Transverse colon (tissue), 4 donors: ENCODE data around the gene LRFN4. TPM values are rescaled to one million over a fixed set of nuclear protein-coding genes. Genes with fewer than 3 reads are reported as not detected.

Experiments
- DNase-seq: peaks from one replicate; pipeline ENCODE4 v3.0.0-alpha.2; 2019
- H3K27ac ChIP-seq, 4 donors: fragments of 200-600 bp; sonication (generic); 2 replicates each; pipeline ENCODE4 v1.5.1; 2016 to 2018; ENCODE audit warnings: inconsistent platforms in 4 of 4
- H3K27me3 ChIP-seq: fragments of 200-600 bp; sonication (generic); 2 replicates; pipeline ENCODE4 v1.5.1; 2017; ENCODE audit warnings: inconsistent platforms
- H3K36me3 ChIP-seq, 4 donors: fragments of 200-600 bp; sonication (generic); 2 replicates each; pipeline ENCODE4 v1.5.1; 2017 to 2019; ENCODE audit warnings: inconsistent platforms in 4 of 4
- H3K4me1 ChIP-seq, 4 donors: fragments of 200-600 bp; sonication (generic); 2 replicates each; pipeline ENCODE4 v1.5.1; 2017 to 2020; ENCODE audit warnings: inconsistent platforms in 4 of 4
- H3K4me3 ChIP-seq, 4 donors: fragments of 200-600 bp; sonication (generic); 1 replicate in 1 of 4; 2 replicates in 3 of 4; pipeline versions ENCODE4 v1.5.1 to v1.6.1; 2017 to 2019; ENCODE audit warnings: inconsistent platforms in 4 of 4
- H3K9me3 ChIP-seq, 2 donors: fragments of 200-600 bp; sonication (generic); 2 replicates each; pipeline ENCODE4 v1.5.1; 2017 to 2019; ENCODE audit warnings: inconsistent platforms in 2 of 2
- EP300 ChIP-seq: sonication (generic); formaldehyde crosslinking; IDR thresholded peaks from one replicate; pipeline ENCODE4 v1.6.1; 2017; ENCODE audit warnings: antibody characterized with exemption, low read depth
- POLR2A ChIP-seq: fragments of 450-650 bp; IDR thresholded peaks from one replicate; pipeline ENCODE4 v1.6.1; 2016; ENCODE audit warnings: antibody characterized with exemption, mild to moderate bottlenecking, moderate library complexity
- POLR2AphosphoS5 ChIP-seq, 3 donors: sonication (generic); formaldehyde crosslinking; IDR thresholded peaks; one replicate each; pipeline ENCODE4 v1.6.1; 2016; ENCODE audit warnings: antibody characterized with exemption in 3 of 3
- WGBS, 2 donors: methylation state at CpG; one replicate each; pipeline ENCODE4 v1.1.5; 2018; ENCODE audit warnings: low coverage in 1 of 2; 5-methylcytosine and 5-hydroxymethylcytosine counted together
- in situ Hi-C, 4 donors: fragments of 200-750 bp; cut with MboI; loops; one replicate each; pipeline versions ENCODE4 v1.15.0 to v1.15.1; 2017; ENCODE audit warnings: low sequenced_read_pairs in 3 of 4, low pct_ligation_motif_present in 1 of 4, low pct_unique_long_range_greater_than_20kb in 1 of 4
- intact Hi-C: fragments of 100-400 bp; cut with DNase I; formaldehyde crosslinking; loops from one replicate; pipeline ENCODE4 v1.15.1; 2023; ENCODE audit warnings: low total_unique reads
- total RNA-seq, 4 donors: library from RNA; depleted of rRNA; stranded (reverse); fragments of >200 nt; gene quantifications; one replicate each; pipeline ENCODE4 v1.1.0, GENCODE V29; 2016
- TF ChIP-seq, protein P1 (sequence below), 5 experiments: fragments of 200-600 bp in 3 of 5; fragments of 450-650 bp in 2 of 5; sonication (generic) in 3 of 5; IDR thresholded peaks; 1 replicate in 2 of 5; 2 replicates in 3 of 5; pipeline ENCODE4 v1.5.1; 2016 to 2017; ENCODE audit warnings: antibody characterized with exemption in 5 of 5, inconsistent platforms in 3 of 5, mild to moderate bottlenecking in 2 of 5, moderate library complexity in 1 of 5

LRFN4 gene
- total RNA-seq, 4 donors from 2014 or later = 14.3 to 52.3 (median 22.6) TPM

DNA sequence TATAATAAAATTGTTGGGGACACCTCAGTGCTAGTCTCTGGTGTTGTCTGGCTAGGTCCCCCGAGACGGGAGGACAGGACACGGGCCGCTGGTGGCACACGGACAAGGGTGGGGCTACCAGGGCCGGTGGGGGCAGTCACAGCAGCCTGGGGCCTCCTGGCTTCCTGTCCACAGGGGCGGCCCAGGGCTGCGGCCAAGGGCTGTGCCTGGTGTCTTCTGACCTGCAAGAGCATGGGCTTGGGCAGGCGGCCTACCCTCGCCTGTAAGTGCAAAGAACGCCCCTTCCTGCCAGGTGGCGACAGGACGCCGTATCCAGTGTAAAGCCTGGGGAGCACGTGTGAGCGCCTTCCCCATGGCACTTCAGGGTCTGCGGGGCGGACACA is 3.6 kb downstream of the LRFN4 start:
- no peak overlapping the region for H3K4me3 ChIP-seq
- no peak overlapping the region for H3K27ac ChIP-seq
- intact Hi-C loops = no loop called here
- no peak for DNase-seq
- TF ChIP-seq EP300 (no peak), POLR2A (no peak), POLR2AphosphoS5 (IDR thresholded peaks at IDR 0.05) (no peak)
- TF ChIP-seq, protein P1, sequence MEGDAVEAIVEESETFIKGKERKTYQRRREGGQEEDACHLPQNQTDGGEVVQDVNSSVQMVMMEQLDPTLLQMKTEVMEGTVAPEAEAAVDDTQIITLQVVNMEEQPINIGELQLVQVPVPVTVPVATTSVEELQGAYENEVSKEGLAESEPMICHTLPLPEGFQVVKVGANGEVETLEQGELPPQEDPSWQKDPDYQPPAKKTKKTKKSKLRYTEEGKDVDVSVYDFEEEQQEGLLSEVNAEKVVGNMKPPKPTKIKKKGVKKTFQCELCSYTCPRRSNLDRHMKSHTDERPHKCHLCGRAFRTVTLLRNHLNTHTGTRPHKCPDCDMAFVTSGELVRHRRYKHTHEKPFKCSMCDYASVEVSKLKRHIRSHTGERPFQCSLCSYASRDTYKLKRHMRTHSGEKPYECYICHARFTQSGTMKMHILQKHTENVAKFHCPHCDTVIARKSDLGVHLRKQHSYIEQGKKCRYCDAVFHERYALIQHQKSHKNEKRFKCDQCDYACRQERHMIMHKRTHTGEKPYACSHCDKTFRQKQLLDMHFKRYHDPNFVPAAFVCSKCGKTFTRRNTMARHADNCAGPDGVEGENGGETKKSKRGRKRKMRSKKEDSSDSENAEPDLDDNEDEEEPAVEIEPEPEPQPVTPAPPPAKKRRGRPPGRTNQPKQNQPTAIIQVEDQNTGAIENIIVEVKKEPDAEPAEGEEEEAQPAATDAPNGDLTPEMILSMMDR (IDR thresholded peaks at IDR 0.05) = no peak
- no peaks in the 10 kb centered on the region for H3K27me3 ChIP-seq
- peaks cover 6 to 30% (median 26%) of the 10 kb centered on the region in 4 donors for H3K4me1 ChIP-seq
- H3K9me3 ChIP-seq = no peaks in the 10 kb centered on the region
- no peaks in the 10 kb centered on the region for H3K36me3 ChIP-seq
- in situ Hi-C loops = no loop called here
- 80 to 81% methylated on average over 2 to 17 of the region's 18 CpGs for WGBS, 2 donors

DNA sequence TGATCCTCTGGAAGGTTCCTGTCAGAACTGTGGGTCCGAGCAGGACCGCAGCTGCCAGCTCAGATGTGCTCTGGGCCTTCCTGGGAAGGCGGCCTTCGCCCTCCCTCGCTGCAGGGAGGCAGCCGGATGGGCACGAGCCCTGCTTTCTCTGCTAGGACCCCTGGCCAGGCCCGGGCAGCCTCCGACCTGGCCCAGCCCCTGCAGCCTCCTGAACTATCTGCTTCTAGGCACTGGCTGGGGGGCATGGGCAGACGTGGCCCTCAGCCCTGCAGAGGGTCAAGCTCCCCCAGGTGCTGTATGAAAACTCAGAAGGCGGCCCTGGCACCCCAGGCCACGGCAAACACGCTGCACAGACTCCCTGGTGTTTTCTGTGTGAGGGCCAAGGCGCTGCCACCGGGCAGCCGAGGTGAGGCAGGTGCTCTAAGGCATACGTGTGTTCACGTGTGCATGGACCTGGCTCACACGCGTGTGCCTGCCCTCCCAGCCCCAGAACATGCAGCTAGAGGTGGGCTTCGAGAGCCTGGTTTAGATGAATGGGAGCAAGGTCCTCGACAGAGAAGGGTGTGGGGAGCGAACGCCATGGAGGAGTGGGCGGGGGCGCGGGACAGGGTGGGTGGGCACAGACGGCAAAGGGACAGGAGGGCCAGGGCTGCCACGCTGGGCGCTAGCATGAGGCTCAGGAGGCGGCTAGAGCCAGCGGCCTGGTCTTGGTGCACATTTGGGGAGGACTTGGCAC is 4.3 kb downstream of the LRFN4 start:
- 90% methylated on average over 21 of the region's 32 CpGs; no CpG with 5 or more reads in 1 of the 2 donors for WGBS, 2 donors
- TF ChIP-seq POLR2AphosphoS5 (IDR thresholded peaks at IDR 0.05) (no peak), EP300 (no peak), POLR2A (no peak)
- TF ChIP-seq, protein P1 (IDR thresholded peaks at IDR 0.05) = no peak
- no peak overlapping the region for H3K27ac ChIP-seq
- intact Hi-C loops = no loop called here
- in situ Hi-C loops = no loop called here
- no peak overlapping the region for H3K4me3 ChIP-seq
- H3K9me3 ChIP-seq = no peaks in the 10 kb centered on the region
- no peaks in the 10 kb centered on the region for H3K27me3 ChIP-seq
- H3K4me1 ChIP-seq = peaks cover 4 to 27% (median 21%) of the 10 kb centered on the region in 4 donors
- no peaks in the 10 kb centered on the region for H3K36me3 ChIP-seq
- no peak for DNase-seq

DNA sequence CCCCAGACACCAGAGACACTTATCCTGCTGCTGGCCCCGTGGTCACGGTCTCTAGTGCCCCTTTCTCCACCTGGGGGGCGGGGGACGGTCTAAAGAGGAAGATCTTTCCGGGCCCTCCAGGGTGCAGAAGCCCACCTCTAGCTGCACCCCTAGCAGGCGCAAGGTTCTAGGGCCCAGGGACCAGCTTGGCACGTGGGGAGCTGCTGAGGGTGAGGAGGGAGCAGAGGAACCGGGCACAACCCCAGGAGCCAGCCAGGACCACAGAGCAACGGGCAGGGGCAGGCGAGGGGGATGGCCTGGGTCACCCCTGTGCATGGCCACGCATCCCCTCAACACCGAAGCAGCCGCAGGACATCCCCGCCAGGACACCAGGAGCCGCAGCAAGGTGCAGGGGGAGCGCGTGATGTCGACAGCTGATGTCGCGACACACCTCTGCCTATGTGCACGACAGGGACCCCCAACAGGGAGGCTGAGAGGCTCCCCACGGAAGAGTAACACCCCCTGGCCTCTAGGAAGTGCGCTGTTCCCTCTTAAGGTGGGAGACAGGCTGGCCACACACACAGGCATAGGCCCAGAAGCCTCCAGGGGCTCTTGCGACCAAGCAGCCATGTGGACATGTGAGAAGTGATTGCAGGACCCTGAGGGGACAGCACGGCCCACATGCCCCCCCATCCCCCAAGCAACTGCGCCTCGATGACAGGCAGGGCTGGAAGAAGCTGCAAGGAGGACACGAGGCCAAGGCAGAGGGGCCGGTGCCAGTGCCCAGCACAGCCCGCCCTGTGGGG is 5.1 kb downstream of the LRFN4 start:
- Histone ChIP-seq H3K9me3 (no peaks in the 10 kb centered on the region), H3K4me3 (no peak overlapping the region), H3K27me3 (no peaks in the 10 kb centered on the region), H3K27ac (no peak overlapping the region), H3K36me3 (no peaks in the 10 kb centered on the region), H3K4me1 (peaks cover 4 to 27% (median 21%) of the 10 kb centered on the region in 4 donors)
- TF ChIP-seq EP300 (no peak), POLR2A (no peak), POLR2AphosphoS5 (IDR thresholded peaks at IDR 0.05) (no peak)
- TF ChIP-seq, protein P1 (IDR thresholded peaks at IDR 0.05) = no peak
- no peak for DNase-seq
- in situ Hi-C loops (no loop called here), intact Hi-C loops (no loop called here)
- WGBS, 2 donors = 89 to 100% methylated on average over 4 to 29 of the region's 30 CpGs

DNA sequence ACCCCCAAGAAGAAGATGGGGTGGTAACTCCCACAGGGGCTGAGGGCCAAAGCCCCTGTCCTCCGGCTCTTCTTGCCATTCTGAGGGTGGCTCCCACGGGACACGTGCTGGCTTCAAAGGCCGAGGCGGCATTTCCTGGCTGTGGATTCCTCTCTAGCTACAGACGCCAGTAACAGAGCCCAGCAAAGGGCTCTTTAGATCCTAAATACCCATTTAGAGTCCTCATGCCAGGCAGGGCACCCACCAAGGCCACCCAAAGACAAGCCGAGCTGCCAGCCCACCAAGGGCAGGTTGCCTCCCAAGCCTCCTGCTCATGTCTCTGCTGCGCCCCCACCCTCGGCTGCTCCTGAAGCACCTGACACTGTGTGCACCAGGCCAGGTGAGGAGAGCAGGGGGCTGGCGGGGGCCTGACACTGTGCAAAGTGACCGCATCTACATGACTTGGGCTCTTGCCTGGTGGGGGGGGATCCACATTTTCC is 5.7 kb downstream of the LRFN4 start:
- no peak for DNase-seq
- Histone ChIP-seq H3K4me1 (peaks cover 4 to 23% (median 20%) of the 10 kb centered on the region in 4 donors), H3K36me3 (no peaks in the 10 kb centered on the region), H3K27ac (no peak overlapping the region), H3K27me3 (no peaks in the 10 kb centered on the region), H3K9me3 (no peaks in the 10 kb centered on the region), H3K4me3 (no peak overlapping the region)
- WGBS, 2 donors = 82% methylated on average over 11 of the region's 11 CpGs; no CpG with 5 or more reads in 1 of the 2 donors
- TF ChIP-seq POLR2A (no peak), POLR2AphosphoS5 (IDR thresholded peaks at IDR 0.05) (no peak), EP300 (no peak)
- TF ChIP-seq, protein P1 (IDR thresholded peaks at IDR 0.05) = no peak
- intact Hi-C loops = no loop called here
- in situ Hi-C loops = no loop called here
